H9 (cell line): ENCODE results near the gene STX10. TPM values are rescaled to one million over a fixed set of nuclear protein-coding genes. Genes with fewer than 3 reads are reported as not detected.

Experiments
- DNase-seq: peaks from one replicate; pipeline ENCODE4 v3.0.0-alpha.2; 2017
- H2AFZ ChIP-seq: one replicate; pipeline ENCODE4 v1.6.1; 2013; ENCODE audit warnings: mild to moderate bottlenecking, low read length, control low read depth, moderate library complexity
- H2AK5ac ChIP-seq: 2 replicates; pipeline ENCODE4 v1.6.1; 2013; ENCODE audit warnings: low read length, control low read depth, mixed read lengths; ENCODE audit not compliant: insufficient read length
- H2BK120ac ChIP-seq: one replicate; pipeline ENCODE4 v1.6.1; 2013; ENCODE audit warnings: low read depth, mild to moderate bottlenecking, low read length, control low read depth, inconsistent platforms; ENCODE audit not compliant: poor library complexity, severe bottlenecking
- H2BK12ac ChIP-seq: 2 replicates; pipeline ENCODE4 v1.6.1; 2013; ENCODE audit warnings: low read length, control low read depth, mixed read lengths, low read depth; ENCODE audit not compliant: insufficient read length
- H2BK15ac ChIP-seq: 2 replicates; pipeline ENCODE4 v1.6.1; 2013; ENCODE audit warnings: low read depth, low read length, control low read depth
- H2BK20ac ChIP-seq: one replicate; pipeline ENCODE4 v1.6.1; 2013; ENCODE audit warnings: low read depth, mild to moderate bottlenecking, low read length, control low read depth, inconsistent platforms; ENCODE audit not compliant: poor library complexity, severe bottlenecking
- H2BK5ac ChIP-seq: 2 replicates; pipeline ENCODE4 v1.6.1; 2013; ENCODE audit warnings: low read length, control low read depth, mixed read lengths; ENCODE audit not compliant: insufficient read length
- H3K14ac ChIP-seq: 2 replicates; pipeline ENCODE4 v1.6.1; 2013; ENCODE audit warnings: low read length, control low read depth; ENCODE audit not compliant: insufficient read depth
- H3K18ac ChIP-seq: 2 replicates; pipeline ENCODE4 v1.6.1; 2013; ENCODE audit warnings: low read depth, mild to moderate bottlenecking, mixed read lengths, low read length, control low read depth; ENCODE audit not compliant: insufficient read length
- H3K23ac ChIP-seq: 2 replicates; pipeline ENCODE4 v1.6.1; 2013; ENCODE audit warnings: low read length, control low read depth, mixed read lengths, low read depth; ENCODE audit not compliant: insufficient read length
- H3K23me2 ChIP-seq: 2 replicates; pipeline ENCODE4 v1.6.1; 2013; ENCODE audit warnings: low read depth, mild to moderate bottlenecking, mixed read lengths, low read length, control low read depth; ENCODE audit not compliant: insufficient read length, poor library complexity, severe bottlenecking
- H3K27ac ChIP-seq: 2 replicates; pipeline ENCODE4 v1.5.1; 2013; ENCODE audit warnings: low read length, control low read depth, mixed read lengths, low read depth; ENCODE audit not compliant: insufficient read length
- H3K27me3 ChIP-seq: 2 replicates; pipeline ENCODE4 v1.6.1; 2013; ENCODE audit warnings: low read length, control low read depth, inconsistent platforms; ENCODE audit not compliant: insufficient read depth
- H3K4ac ChIP-seq: 2 replicates; pipeline ENCODE4 v1.6.1; 2013; ENCODE audit warnings: low read depth, mild to moderate bottlenecking, control low read depth, inconsistent platforms, low read length, moderate library complexity
- H3K4me1 ChIP-seq: 2 replicates; pipeline ENCODE4 v1.6.1; 2013; ENCODE audit warnings: low read length, control low read depth, inconsistent platforms; ENCODE audit not compliant: insufficient read depth
- H3K4me2 ChIP-seq: 2 replicates; pipeline ENCODE4 v1.6.1; 2013; ENCODE audit warnings: low read length, control low read depth, mixed read lengths; ENCODE audit not compliant: insufficient read length, insufficient read depth
- H3K56ac ChIP-seq: 2 replicates; pipeline ENCODE4 v1.6.1; 2013; ENCODE audit warnings: low read depth, mild to moderate bottlenecking, mixed read lengths, low read length, control low read depth; ENCODE audit not compliant: insufficient read length
- H3K79me1 ChIP-seq: 2 replicates; pipeline ENCODE4 v1.6.1; 2013; ENCODE audit warnings: low read depth, mild to moderate bottlenecking, moderate library complexity, low read length, control low read depth, inconsistent platforms; ENCODE audit not compliant: insufficient read depth, poor library complexity, severe bottlenecking
- H3K79me2 ChIP-seq: 2 replicates; pipeline ENCODE4 v1.6.1; 2013; ENCODE audit warnings: low read length, control low read depth, inconsistent platforms; ENCODE audit not compliant: insufficient read depth
- H3K9ac ChIP-seq: 2 replicates; pipeline ENCODE4 v1.6.1; 2013; ENCODE audit warnings: low read length, control low read depth, mixed read lengths; ENCODE audit not compliant: insufficient read length; ENCODE audit errors: extremely low read depth
- H3K9me3 ChIP-seq: one replicate; pipeline ENCODE4 v1.6.1; 2013; ENCODE audit warnings: low read depth, low read length, inconsistent platforms; ENCODE audit not compliant: control insufficient read depth
- H3T11ph ChIP-seq: one replicate; pipeline ENCODE4 v1.6.1; 2013; ENCODE audit warnings: mild to moderate bottlenecking, low read length, control low read depth, inconsistent platforms
- H4K20me1 ChIP-seq: one replicate; pipeline ENCODE4 v1.6.1; 2013; ENCODE audit not compliant: control insufficient read depth, insufficient read length, insufficient read depth
- H4K5ac ChIP-seq: 2 replicates; pipeline ENCODE4 v1.6.1; 2013; ENCODE audit warnings: low read depth, mild to moderate bottlenecking, mixed read lengths, low read length, control low read depth; ENCODE audit not compliant: insufficient read length
- H4K8ac ChIP-seq: replicated peaks from 2 replicates; pipeline ENCODE4 v1.6.1; 2013; ENCODE audit warnings: low read length, control low read depth, mixed read lengths, low read depth; ENCODE audit not compliant: insufficient read length
- H4K91ac ChIP-seq: 2 replicates; pipeline ENCODE4 v1.6.1; 2013; ENCODE audit warnings: low read depth, mild to moderate bottlenecking, moderate library complexity, mixed read lengths, low read length, control low read depth; ENCODE audit not compliant: insufficient read length
- H3K27ac Mint-ChIP-seq, 3 experiments: 2 replicates in 2 of 3; 3 replicates in 1 of 3; pipeline ENCODE4 v1.8.0; 2020 to 2021; ENCODE audit warnings: mixed read lengths in 3 of 3, mild to moderate bottlenecking in 1 of 3, moderate library complexity in 1 of 3
- H3K27me3 Mint-ChIP-seq: 2 replicates; pipeline ENCODE4 v1.8.0; 2021; ENCODE audit warnings: low read depth, mild to moderate bottlenecking, moderate library complexity, mixed read lengths
- H3K36me3 Mint-ChIP-seq, 3 experiments: 2 replicates in 2 of 3; 3 replicates in 1 of 3; pipeline ENCODE4 v1.8.0; 2020 to 2021; ENCODE audit warnings: low read depth in 3 of 3, mixed read lengths in 3 of 3; ENCODE audit not compliant: insufficient read depth in 1 of 3
- H3K4me1 Mint-ChIP-seq, 2 experiments: 2 replicates each; pipeline ENCODE4 v1.8.0; 2020; ENCODE audit warnings: mixed read lengths in 2 of 2
- H3K4me3 Mint-ChIP-seq, 2 experiments: 2 replicates in 1 of 2; 3 replicates in 1 of 2; pipeline ENCODE4 v1.8.0; 2020 to 2021; ENCODE audit warnings: mild to moderate bottlenecking in 2 of 2, mixed read lengths in 2 of 2, moderate library complexity in 1 of 2
- H3K9me3 Mint-ChIP-seq, 2 experiments: 2 replicates in 1 of 2; 3 replicates in 1 of 2; pipeline ENCODE4 v1.8.0; 2020; ENCODE audit warnings: mild to moderate bottlenecking in 2 of 2, mixed read lengths in 2 of 2, moderate library complexity in 1 of 2
- WGBS: extraction: QIAGEN DNeasy Blood & Tissue Kit; methylation state at CpG from one replicate; pipeline ENCODE4 v1.1.7; 2013; ENCODE audit warnings: missing lambda C conversion rate, low lambda C conversion rate, mixed read lengths; ENCODE audit not compliant: insufficient read length; ENCODE audit errors: extremely low coverage; 5-methylcytosine and 5-hydroxymethylcytosine counted together
- total RNA-seq: library from RNA; stranded (reverse); gene quantifications from 2 replicates; pipeline ENCODE4 v1.2.1, GENCODE V29; 2021
- TF ChIP-seq, protein P1 (sequence below): fragments of 200-600 bp; sonication (generic); conservative IDR thresholded peaks from 3 replicates; pipeline ENCODE4 v1.8.0; 2021; ENCODE audit warnings: antibody characterized with exemption, mild to moderate bottlenecking

The STX10 gene
- total RNA-seq, 1 experiment from 2014 or later: 39.4 TPM

DNA sequence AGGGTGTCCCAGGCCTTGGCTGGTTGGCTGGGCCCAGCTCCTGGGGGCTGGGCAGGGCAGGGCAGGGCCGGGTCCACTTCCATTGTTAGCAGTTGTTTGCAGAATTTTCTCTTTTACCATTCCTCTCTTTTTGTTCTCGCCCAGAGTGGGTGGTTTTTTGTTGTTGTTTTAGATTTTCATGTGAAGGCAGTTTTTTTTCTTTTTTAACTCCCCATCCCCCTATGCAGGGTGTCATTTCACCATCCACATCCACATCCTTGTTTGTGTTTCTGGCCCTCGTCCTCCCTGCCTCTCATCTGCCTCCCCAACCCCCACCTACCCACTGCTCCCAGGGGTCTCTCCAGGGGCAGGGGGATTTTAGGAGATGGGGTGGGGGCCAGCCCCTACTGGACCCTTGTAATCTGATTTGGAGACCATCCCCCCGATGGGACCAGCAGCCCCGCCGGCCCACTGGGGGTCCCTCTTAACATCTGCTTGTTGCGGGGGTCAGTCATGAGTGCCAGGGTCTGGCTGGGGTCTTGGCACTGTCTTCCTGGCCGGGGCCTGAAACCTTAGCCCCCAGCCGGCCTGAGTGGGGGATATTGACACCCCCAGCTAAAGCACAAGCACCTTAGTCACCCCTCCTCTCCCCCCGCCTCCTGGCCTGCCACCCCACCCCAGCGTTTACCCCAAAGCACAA is 10.4 kb downstream of the STX10 start:
- Histone ChIP-seq H2BK12ac (no peak overlapping the region), H3K27ac (no peak overlapping the region), H2BK15ac (no peak overlapping the region), H3K56ac (no peak overlapping the region), H3K9me3 (no peaks in the 10 kb centered on the region), H3K4ac (no peak overlapping the region), H3K14ac (no peak overlapping the region), H3K27me3 (no peaks in the 10 kb centered on the region), H4K20me1 (no peaks in the 10 kb centered on the region), H2BK120ac (no peak overlapping the region), H3T11ph (no peak overlapping the region), H3K79me1 (peaks cover 2% of the 10 kb centered on the region), H3K23me2 (no peaks in the 10 kb centered on the region), H3K79me2 (no peaks in the 10 kb centered on the region; the same call in 1 of the 2 replicates), H4K5ac (no peak overlapping the region), H4K8ac (no peak overlapping the region), H3K18ac (no peak overlapping the region), H3K9ac (no peak overlapping the region), H2BK20ac (no peak overlapping the region), H3K4me1 (no peaks in the 10 kb centered on the region), H4K91ac (no peak overlapping the region), H2AK5ac (no peak overlapping the region), H2BK5ac (no peak overlapping the region), H2AFZ (no peak overlapping the region), H3K4me2 (no peak overlapping the region), H3K23ac (no peak overlapping the region)
- WGBS: no CpG with 5 or more reads among the region's 11 CpGs
- H3K27me3 Mint-ChIP-seq: no peaks in the 10 kb centered on the region
- TF ChIP-seq, protein P1, sequence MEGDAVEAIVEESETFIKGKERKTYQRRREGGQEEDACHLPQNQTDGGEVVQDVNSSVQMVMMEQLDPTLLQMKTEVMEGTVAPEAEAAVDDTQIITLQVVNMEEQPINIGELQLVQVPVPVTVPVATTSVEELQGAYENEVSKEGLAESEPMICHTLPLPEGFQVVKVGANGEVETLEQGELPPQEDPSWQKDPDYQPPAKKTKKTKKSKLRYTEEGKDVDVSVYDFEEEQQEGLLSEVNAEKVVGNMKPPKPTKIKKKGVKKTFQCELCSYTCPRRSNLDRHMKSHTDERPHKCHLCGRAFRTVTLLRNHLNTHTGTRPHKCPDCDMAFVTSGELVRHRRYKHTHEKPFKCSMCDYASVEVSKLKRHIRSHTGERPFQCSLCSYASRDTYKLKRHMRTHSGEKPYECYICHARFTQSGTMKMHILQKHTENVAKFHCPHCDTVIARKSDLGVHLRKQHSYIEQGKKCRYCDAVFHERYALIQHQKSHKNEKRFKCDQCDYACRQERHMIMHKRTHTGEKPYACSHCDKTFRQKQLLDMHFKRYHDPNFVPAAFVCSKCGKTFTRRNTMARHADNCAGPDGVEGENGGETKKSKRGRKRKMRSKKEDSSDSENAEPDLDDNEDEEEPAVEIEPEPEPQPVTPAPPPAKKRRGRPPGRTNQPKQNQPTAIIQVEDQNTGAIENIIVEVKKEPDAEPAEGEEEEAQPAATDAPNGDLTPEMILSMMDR: no peak
- no peaks in the 10 kb centered on the region for H3K9me3 Mint-ChIP-seq
- H3K36me3 Mint-ChIP-seq: peaks cover 25 to 62% (median 55%) of the 10 kb centered on the region in 3 experiments; a peak in 6 of 7 replicates
- peaks cover 5 to 16% of the 10 kb centered on the region in 2 experiments; a peak in 3 of 4 replicates for H3K4me1 Mint-ChIP-seq
- DNase-seq: no peak
- H3K4me3 Mint-ChIP-seq: peak overlapping the region in 1 of 2 experiments; percentile 56; a peak in 1 of 5 replicates
- peak overlapping the region in 2 of 3 experiments; percentile 69 to 90; a peak in 2 of 7 replicates for H3K27ac Mint-ChIP-seq
